H1 (cell line): Measurements from ENCODE around the gene TGM5. TPM values are rescaled to one million over a fixed set of nuclear protein-coding genes. Genes with fewer than 3 reads are reported as not detected.

Experiments
- CREB1 ChIP-seq: IDR thresholded peaks from 2 replicates; pipeline ENCODE4 v1.6.1; 2012; ENCODE audit warnings: inconsistent platforms
- GTF2F1 ChIP-seq: IDR thresholded peaks from 2 replicates; pipeline ENCODE4 v1.6.1; 2012; ENCODE audit warnings: low read depth, low read length, improper control_type of control experiment, borderline replicate concordance
- HDAC2 ChIP-seq, 2 experiments: fragments of 300-600 bp in 1 of 2; sonication (generic) in 1 of 2; IDR thresholded peaks; 2 replicates each; pipeline ENCODE4 v1.6.1; 2011 to 2012; ENCODE audit warnings: low read depth in 2 of 2, low read length in 2 of 2, mild to moderate bottlenecking in 2 of 2, moderate library complexity in 2 of 2, borderline replicate concordance in 1 of 2, inconsistent platforms in 1 of 2
- JUND ChIP-seq: IDR thresholded peaks from 2 replicates; pipeline ENCODE4 v1.6.1; 2011; ENCODE audit warnings: mild to moderate bottlenecking, improper control_type of control experiment, low read length
- SP4 ChIP-seq: IDR thresholded peaks from 2 replicates; pipeline ENCODE4 v1.6.1; 2012; ENCODE audit warnings: low read length, inconsistent platforms
- polyA plus RNA-seq, 7 experiments: library from polyadenylated mRNA; depleted of rRNA in 3 of 7; stranded (reverse) in 5 of 7; unstranded in 2 of 7; fragments of >200 nt in 5 of 7; fragments of 200-250 nt in 2 of 7; gene quantifications; 1 replicate in 5 of 7; 2 replicates in 1 of 7; 4 replicates in 1 of 7; pipeline versions ENCODE4 v1.2.1 to v1.2.3, GENCODE V29; 2011 to 2013; ENCODE audit warnings: missing spikeins in 2 of 7, mixed read lengths in 2 of 7
- total RNA-seq: library from RNA; stranded (reverse); fragmentation: NEBNext Ultra II Directional; extraction: Animal tissue kit (Norgen Biotek cat#: 25700); gene quantifications from 2 replicates; pipeline ENCODE4 v1.2.1, GENCODE V29; 2021

Gene TGM5
- total and polyA plus RNA-seq, 2 of the 8 experiments (the other 6 are each of a cell fraction or from before 2014, with no cell fraction given): not detected

- TF ChIP-seq HDAC2 (IDR thresholded peaks at IDR 0.05; ENCODE audit: borderline replicate concordance in 1 of 2, low read depth in 2 of 2, low read length in 2 of 2) (no peak), JUND (no peak), CREB1 (no peak), SP4 (no peak), GTF2F1 (no peak)
- TF ChIP-seq, all 59 proteins: peak for 0
Measured at GRCh38 chr15:43270676-43271306, 4.1 kb upstream of the TGM5 start (continued).
